Hematopoietic multipotent progenitor cell treated with erythropoietin and hydrocortisone succinate and interleukin-3 and kit ligand, for 15 days (in vitro differentiated cells): ENCODE data around the gene SLC25A10.
A peak's percentile ranks its signal among the peaks of the same experiment; 100 is the strongest.

Source experiments
- DNase-seq: peaks from one replicate; pipeline ENCODE4 v3.0.0-alpha.2; 2015; ENCODE audit warnings: low spot score

SLC25A10 gene

DNA sequence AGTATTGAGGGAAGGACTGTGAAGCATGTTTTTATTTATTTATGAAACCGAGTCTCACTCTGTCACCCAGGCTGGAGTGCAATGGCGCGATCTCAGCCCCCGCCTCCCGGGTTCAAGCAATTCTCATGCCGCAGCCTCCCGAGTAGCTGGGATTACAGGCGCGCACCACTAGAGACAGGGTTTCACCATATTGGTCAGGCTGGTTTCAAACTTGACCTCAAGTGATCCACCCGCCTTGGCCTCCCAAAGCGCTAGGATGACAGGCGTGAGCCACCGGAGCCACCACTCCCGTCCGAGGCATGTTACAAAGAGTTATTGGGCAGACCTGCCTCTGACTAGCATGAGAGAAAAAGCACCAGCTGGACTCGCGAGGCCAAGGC, 5.9 kb upstream of the SLC25A10 start:
- DNase-seq, result no peak

GRCh38 chr17:81706757-81707624, 5.1 kb upstream of the SLC25A10 start:
- DNase-seq, result no peak

- no peak for DNase-seq
These were observed 4.1 kb upstream of the SLC25A10 start for GRCh38 chr17:81707725-81708646.

DNA sequence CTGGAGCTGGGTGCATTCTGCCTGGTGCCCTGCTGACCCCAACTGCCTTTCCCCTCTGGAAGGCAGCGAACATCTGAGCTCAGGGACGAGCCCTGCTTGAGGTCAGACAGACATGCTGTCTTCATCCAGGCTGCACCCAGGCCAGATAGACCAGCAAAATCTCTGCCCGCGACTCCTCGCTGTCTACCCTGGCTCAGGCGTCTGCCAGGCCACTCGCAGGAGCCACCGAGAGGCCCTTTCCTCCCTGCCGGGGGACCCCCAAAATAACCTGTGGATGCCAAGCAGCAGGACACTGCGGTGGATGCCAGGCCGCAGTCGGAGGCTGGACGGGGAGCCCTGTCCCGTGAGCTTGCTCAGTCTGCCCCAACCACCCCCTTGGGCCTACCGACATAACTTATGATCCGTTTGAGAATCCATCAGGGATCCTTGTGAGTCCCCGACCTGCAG, 3.3 kb upstream of the SLC25A10 start:
- no peak for DNase-seq

GRCh38 chr17:81710514-81711308, 1.4 kb upstream of the SLC25A10 start:
- DNase-seq, result no peak

DNA sequence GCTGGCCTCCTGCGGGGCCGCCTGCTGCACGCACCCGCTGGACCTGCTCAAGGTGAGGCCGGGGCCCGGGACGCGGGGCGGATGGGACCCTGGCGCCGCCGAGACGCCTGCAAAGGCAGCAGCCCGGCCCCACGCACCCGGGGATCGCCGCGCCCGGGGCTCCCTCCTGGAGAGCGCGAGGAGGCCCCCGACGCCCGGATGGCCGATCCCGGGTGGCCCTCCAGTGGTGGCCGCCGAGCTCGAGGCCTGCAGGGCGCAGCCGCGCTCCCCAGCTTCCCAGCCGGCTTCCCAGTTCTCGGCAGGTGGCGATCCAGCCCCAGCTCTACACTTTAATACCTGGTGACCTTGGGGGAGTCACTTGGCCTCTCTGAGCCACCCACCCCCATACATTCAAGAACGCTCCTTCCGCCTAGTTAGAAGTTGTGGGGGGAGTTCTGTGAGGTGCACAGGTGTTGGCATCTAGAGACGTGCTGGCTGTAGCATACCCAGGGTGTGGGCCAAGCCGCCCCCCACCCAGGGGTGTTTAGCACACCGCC, 452 bp downstream of the SLC25A10 start:
- DNase-seq, result peak; percentile 16

- no peak for DNase-seq
These were observed 996 bp downstream of the SLC25A10 start for GRCh38 chr17:81713004-81713555.

DNA sequence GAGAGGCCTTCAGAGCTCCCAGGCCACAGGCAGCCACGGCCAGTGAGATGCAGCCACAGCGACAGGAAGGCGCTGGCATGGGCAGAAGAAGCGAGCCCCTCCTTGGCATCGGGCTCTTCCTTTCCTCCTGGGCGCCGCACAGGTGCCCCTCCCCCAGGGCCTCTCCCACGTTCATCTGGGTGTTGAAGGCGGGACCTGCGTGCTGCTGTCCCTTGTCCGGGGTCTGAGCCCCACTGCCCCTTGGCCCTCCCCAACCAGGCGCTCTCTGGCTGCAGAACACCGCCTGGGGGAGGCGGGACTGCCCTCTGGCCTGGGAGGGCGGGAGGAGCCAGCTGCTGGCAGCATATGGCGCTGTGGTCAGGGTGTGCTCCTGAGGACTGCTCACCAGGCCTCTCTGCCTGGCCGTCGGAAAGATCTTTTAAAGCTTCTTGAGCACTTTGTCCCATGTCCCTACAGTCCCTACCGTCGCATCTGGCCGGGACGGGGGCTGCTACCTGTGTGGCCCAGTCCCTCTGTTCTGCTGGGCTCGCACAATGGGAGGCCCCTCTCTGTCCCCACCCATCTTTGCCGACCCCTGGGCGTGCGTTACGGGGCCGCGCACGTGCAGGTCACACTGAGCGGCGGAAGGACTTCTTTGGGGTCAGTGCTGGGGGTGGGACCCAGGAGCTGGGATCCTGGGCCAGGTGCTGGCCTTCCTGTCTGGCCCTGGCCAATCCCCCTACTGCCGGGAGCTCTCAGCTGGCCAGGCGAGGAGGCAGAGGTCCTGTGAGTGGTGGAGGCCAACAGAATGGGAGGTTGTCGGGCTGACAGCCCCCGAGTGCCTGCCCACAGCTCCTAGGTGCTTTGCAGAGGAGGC, 1.7 kb downstream of the SLC25A10 start:
- DNase-seq, result no peak

GRCh38 chr17:81714412-81715106, 2.5 kb downstream of the SLC25A10 start:
- DNase-seq, result no peak

DNA sequence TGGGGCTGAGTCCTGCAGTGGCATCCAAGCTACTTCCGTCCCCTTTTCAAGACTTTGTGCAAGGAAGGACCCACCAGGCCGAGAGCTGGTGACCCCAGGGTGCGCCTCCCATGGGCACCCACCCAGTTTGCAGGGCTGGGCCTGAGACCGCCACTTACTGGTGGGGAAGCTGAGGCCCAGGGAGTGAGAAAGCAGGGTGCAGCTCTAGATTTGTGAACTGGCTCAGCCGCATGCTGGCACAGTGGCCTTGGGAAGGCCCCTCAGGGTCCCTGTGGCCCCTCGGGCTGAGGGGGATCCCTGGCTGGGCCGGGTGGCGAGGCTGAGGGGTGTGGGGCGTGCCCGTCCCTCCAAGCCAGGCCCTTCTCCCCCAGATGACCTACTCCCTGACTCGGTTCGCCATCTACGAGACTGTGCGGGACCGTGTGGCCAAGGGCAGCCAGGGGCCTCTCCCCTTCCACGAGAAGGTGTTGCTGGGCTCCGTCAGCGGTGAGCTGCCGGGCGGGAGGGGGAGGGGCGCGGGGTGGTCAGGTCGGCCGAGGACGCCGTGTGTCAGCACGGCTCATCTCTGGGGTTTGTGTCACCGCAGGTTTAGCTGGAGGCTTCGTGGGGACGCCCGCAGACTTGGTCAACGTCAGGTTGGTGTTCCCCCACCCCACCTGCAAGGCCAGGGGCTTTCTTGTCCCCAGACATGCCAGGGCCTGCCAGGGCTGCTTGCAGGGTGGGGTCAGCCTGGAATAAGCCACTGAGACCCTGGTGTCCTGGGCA, 3.2 kb downstream of the SLC25A10 start:
- DNase-seq, result no peak

DNA sequence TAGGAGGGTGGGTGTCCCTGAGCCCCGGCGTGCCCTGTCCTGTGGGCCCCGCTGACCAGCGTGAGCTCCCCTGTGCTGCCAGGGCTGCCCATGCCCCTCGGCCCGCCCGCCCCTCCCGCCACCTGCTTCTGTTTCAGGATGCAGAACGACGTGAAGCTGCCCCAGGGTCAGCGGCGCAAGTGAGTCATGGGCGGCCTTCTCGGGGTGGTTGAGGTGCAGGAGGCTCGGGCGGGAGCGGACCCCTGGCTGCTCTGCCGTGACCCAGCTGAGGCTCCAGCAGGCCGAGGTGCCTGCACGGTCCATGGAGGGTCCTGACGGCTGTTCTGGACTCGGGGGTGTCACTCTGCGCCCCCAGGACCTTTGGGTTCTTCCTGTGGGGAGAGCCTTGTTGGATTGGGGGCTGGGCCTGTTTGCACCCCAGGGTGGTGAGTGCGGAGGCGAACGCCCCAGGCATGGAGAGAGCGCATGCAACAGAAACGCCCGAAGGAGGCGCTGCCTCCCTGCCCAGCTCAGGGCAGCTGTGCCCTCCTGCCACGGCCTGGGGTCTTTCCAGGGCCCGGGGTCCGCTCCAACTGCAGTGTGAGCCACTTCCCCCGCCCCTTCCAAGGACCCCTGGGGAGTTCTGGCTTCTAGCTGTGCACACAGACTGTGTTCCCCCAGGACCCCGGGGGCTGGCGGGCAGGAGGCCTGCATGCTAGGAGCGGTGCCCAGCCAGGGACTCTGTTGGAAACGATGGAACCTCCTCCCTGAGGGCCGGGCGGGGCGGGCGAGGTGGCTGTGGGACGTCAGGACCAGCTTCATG, 4.0 kb downstream of the SLC25A10 start:
- DNase-seq, result no peak

- no peak for DNase-seq
These were observed 4.6 kb downstream of the SLC25A10 start for GRCh38 chr17:81716674-81716996.

DNA sequence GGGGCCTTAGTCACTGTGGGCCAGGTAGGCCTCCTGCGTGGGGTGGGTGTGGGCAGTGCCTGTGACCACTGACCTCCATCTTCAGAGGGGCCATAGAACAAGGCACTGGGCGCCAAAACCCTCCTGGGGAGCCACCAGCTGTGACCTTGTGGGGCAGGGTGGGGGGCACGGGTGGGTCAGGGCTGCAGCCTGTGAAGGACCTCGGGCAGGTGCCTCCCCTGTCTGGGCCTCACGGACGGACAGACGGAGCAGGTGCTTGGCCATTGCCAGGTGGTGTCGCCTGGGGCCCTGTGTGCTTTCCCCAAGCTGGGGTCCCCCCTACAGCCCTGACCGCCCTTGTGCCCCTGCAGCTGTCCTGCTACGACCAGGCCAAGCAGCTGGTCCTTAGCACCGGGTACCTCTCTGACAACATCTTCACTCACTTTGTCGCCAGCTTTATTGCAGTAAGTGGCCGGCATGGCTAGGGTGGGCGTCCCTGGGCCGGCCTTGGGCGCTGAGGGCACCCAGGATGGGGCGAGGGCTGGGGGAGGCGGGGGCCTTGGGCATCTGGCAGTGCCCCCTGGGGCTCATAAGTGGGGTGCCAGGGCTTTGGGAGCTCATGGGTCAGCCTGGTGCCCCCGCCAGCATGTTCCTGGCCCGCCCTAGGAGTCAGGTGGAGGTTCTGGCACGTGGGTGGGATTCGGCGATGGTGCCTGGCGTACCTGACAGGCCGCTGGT, 5.1 kb downstream of the SLC25A10 start:
- no peak for DNase-seq

GRCh38 chr17:81717766-81718089, 5.6 kb downstream of the SLC25A10 start:
- DNase-seq, result no peak

DNA sequence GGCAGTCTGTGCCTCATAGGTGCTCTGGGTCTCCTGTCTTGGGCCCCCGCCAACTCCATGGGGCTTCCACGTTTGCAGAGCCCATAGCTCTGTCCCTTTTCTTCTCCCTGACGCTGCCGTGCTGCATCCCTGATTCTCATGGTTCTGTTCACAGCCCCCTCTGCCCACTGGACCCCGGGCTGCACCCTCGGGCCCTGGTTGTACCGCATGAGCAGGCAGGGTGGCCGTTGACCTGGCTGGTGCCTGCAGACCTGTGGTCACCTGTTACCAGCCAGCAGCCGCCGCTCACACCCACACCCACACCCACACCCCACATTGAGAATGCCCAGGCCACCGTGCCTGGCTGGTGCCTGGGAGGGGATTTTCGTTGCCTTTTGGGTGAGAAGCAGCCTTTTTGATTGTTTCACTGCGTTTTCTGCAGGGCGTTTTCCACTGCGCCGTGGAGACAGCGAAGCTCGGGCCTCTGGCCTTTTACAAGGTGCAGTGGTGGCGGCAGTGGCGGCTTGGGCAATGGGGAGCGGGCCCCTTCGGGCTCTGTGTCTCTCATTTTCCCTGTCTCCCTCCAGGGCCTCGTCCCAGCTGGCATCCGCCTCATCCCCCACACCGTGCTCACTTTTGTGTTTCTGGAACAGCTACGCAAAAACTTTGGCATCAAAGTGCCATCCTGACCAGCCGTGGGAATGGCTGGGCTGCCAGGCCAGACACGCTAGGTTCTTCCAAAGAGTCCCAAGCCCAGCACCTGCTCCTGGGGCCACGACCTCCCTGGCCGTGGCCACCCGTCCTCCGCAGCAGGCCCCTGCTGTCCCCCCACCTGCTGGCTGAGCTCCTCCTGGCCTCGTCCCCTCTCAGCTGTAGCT, 7.6 kb downstream of the SLC25A10 start:
- DNase-seq, result no peak

- no peak for DNase-seq
These were observed 8.4 kb downstream of the SLC25A10 start for GRCh38 chr17:81720267-81721071.
